HepG2 (cell line): ENCODE data around the gene STX7. TPM values are rescaled to one million over a fixed set of nuclear protein-coding genes. Genes with fewer than 3 reads are reported as not detected.

Experiments used
- ATAC-seq: fragments of 200-7000 bp; cut with Tn5 transposase; 3 replicates; pipeline ENCODE4 v1.9.1; 2020; ENCODE audit warnings: mild to moderate bottlenecking, moderate library complexity
- BruUV-seq: library from RNA; stranded (reverse); fragments of 400-500 nt; replicated peaks from 2 replicates; lab custom pipeline; 2021; lab: Mats Ljungman, UMichigan
- CTCF ChIA-PET: fragments of 300-600 bp; formaldehyde crosslinking; extraction: SDS; loops from one replicate; lab custom pipeline; 2021; ENCODE audit warnings: low total read pairs, inconsistent platforms, low intra/inter-chr PET ratio; lab: Yijun Ruan, JAX
- POLR2A ChIA-PET: fragments of 350-600 bp; sonication (Branson Sonifier 250); formaldehyde crosslinking; loops from one replicate; lab custom pipeline; 2020; ENCODE audit warnings: antibody characterized with exemption, inconsistent platforms; lab: Yijun Ruan, JAX
- DNase-seq: peaks from one replicate; pipeline ENCODE4 v3.0.0-alpha.2; 2015; ENCODE audit warnings: low spot score
- FAIRE-seq: peaks from 3 replicates; lab custom pipeline; 2011; peaks lifted over from hg19 to GRCh38; lab: Jason Lieb, UNC
- H2AFZ ChIP-seq: one replicate; pipeline ENCODE4 v1.6.1; 2011; ENCODE audit warnings: low read length, inconsistent platforms
- H3K27ac ChIP-seq: fragments of 300-600 bp; 3 replicates; pipeline ENCODE4 v1.8.0; 2011; ENCODE audit warnings: mixed run types, mild to moderate bottlenecking, mixed read lengths, low read length, inconsistent platforms; ENCODE audit not compliant: insufficient read depth; ENCODE audit errors: extremely low read length
- H3K27me3 ChIP-seq, 2 experiments: fragments of 200-600 bp in 1 of 2; 2 replicates in 1 of 2; 3 replicates in 1 of 2; pipeline versions ENCODE4 v1.6.0 to v1.8.0; 2011; ENCODE audit warnings: low read length in 2 of 2, mild to moderate bottlenecking in 2 of 2, moderate library complexity in 2 of 2, inconsistent platforms in 1 of 2; ENCODE audit not compliant: insufficient read depth in 2 of 2, control insufficient read depth in 1 of 2
- H3K36me3 ChIP-seq, 2 experiments: fragments of 200-600 bp in 1 of 2; replicated peaks in 1 of 2; 2 replicates in 1 of 2; 3 replicates in 1 of 2; pipeline versions ENCODE4 v1.5.1 to v1.8.0; 2011; ENCODE audit warnings: low read length in 2 of 2, inconsistent platforms in 1 of 2; ENCODE audit not compliant: insufficient read depth in 2 of 2, control insufficient read depth in 1 of 2
- H3K4me1 ChIP-seq: 2 replicates; pipeline ENCODE4 v1.5.1; 2012; ENCODE audit warnings: low read length, inconsistent platforms; ENCODE audit not compliant: insufficient read depth
- H3K4me2 ChIP-seq: 2 replicates; pipeline ENCODE4 v1.6.0; 2011; ENCODE audit warnings: low read depth, low read length, inconsistent platforms
- H3K4me3 ChIP-seq, 3 experiments: fragments of 200-600 bp in 1 of 3; sonication (generic), shearing (Covaris generic) in 1 of 3; replicated peaks in 1 of 3; 2 replicates each; pipeline ENCODE4 v1.5.1; 2011 to 2016; ENCODE audit warnings: low read length in 3 of 3, inconsistent platforms in 2 of 3, low read depth in 2 of 3, mild to moderate bottlenecking in 2 of 3, control low read depth in 1 of 3, mixed read lengths in 1 of 3; ENCODE audit not compliant: insufficient read depth in 1 of 3
- H3K79me2 ChIP-seq: one replicate; pipeline ENCODE4 v1.6.1; 2011; ENCODE audit warnings: low read length, inconsistent platforms; ENCODE audit not compliant: insufficient read depth
- H3K9ac ChIP-seq: 2 replicates; pipeline ENCODE4 v1.6.0; 2011; ENCODE audit warnings: mild to moderate bottlenecking, low read depth, low read length, inconsistent platforms; ENCODE audit not compliant: insufficient read depth
- H3K9me3 ChIP-seq: 2 replicates; pipeline ENCODE4 v1.5.1; 2012; ENCODE audit warnings: mild to moderate bottlenecking, low read length
- H4K20me1 ChIP-seq: 2 replicates; pipeline ENCODE4 v1.6.0; 2011; ENCODE audit warnings: inconsistent platforms, mild to moderate bottlenecking, low read length, moderate library complexity; ENCODE audit not compliant: insufficient read depth
- ASH2L ChIP-seq: fragments of 300-600, 200-600 bp; sonication (generic); IDR thresholded peaks from 2 replicates; pipeline ENCODE4 v1.7.0; 2017; ENCODE audit warnings: low read depth, mild to moderate bottlenecking, moderate library complexity, mixed read lengths, low read length; ENCODE audit not compliant: insufficient read length
- ATRX ChIP-seq: sonication (generic); formaldehyde crosslinking; IDR thresholded peaks from 2 replicates; pipeline ENCODE4 v1.4.0; 2020; ENCODE audit warnings: missing genetic modification reagents, borderline replicate concordance
- GATAD1 ChIP-seq: IDR thresholded peaks from 2 replicates; pipeline ENCODE4 v1.6.1; 2016; ENCODE audit warnings: missing genetic modification reagents, missing compliant biosample characterization
- HMG20A ChIP-seq: IDR thresholded peaks from 2 replicates; pipeline ENCODE4 v1.6.1; 2016; ENCODE audit warnings: borderline replicate concordance
- HMGA1 ChIP-seq: sonication (generic); formaldehyde crosslinking; conservative IDR thresholded peaks from 2 replicates; pipeline ENCODE4 v1.4.0; 2020; ENCODE audit warnings: missing genetic modification reagents
- MEF2D ChIP-seq: sonication (generic); formaldehyde crosslinking; IDR thresholded peaks from 2 replicates; pipeline ENCODE4 v1.5.1; 2020; ENCODE audit warnings: mild to moderate bottlenecking, missing genetic modification reagents
- MTERF4 ChIP-seq: sonication (generic); formaldehyde crosslinking; IDR thresholded peaks from 2 replicates; pipeline ENCODE4 v1.8.0; 2023; ENCODE audit warnings: mild to moderate bottlenecking, missing genetic modification reagents
- NCOA5 ChIP-seq: sonication (generic); formaldehyde crosslinking; IDR thresholded peaks from 2 replicates; pipeline ENCODE4 v1.4.0; 2020; ENCODE audit warnings: missing genetic modification reagents
- NFKB2 ChIP-seq: sonication (generic); formaldehyde crosslinking; IDR thresholded peaks from 2 replicates; pipeline ENCODE4 v1.4.0; 2020; ENCODE audit warnings: missing genetic modification reagents, borderline replicate concordance
- NFRKB ChIP-seq: fragments of 450-650 bp; IDR thresholded peaks from 2 replicates; pipeline ENCODE4 v1.6.1; 2017
- NKX3-1 ChIP-seq: sonication (generic); formaldehyde crosslinking; IDR thresholded peaks from 2 replicates; pipeline ENCODE4 v1.5.0; 2020; ENCODE audit warnings: missing genetic modification reagents
- NR2F6 ChIP-seq, 2 experiments: IDR thresholded peaks; 2 replicates each; pipeline ENCODE4 v1.6.1; 2016; ENCODE audit warnings: antibody characterized with exemption in 1 of 2, mild to moderate bottlenecking in 1 of 2
- ZBTB37 ChIP-seq: sonication (generic); formaldehyde crosslinking; IDR thresholded peaks from 2 replicates; pipeline ENCODE4 v1.4.0; 2020; ENCODE audit warnings: mild to moderate bottlenecking, missing genetic modification reagents
- ZNF160 ChIP-seq: sonication (generic); formaldehyde crosslinking; IDR thresholded peaks from 2 replicates; pipeline ENCODE4 v1.8.0; 2022; ENCODE audit warnings: mild to moderate bottlenecking, inconsistent platforms, missing genetic modification reagents
- ZNF460 ChIP-seq: sonication (generic); formaldehyde crosslinking; IDR thresholded peaks from 2 replicates; pipeline ENCODE4 v1.5.1; 2020; ENCODE audit warnings: missing genetic modification reagents, mild to moderate bottlenecking, borderline replicate concordance
- ZNF543 ChIP-seq: sonication (generic); formaldehyde crosslinking; IDR thresholded peaks from 2 replicates; pipeline ENCODE4 v1.4.0; 2020; ENCODE audit warnings: mild to moderate bottlenecking, missing genetic modification reagents
- ZNF703 ChIP-seq: sonication (generic); formaldehyde crosslinking; IDR thresholded peaks from 2 replicates; pipeline ENCODE4 v1.5.1; 2020; ENCODE audit warnings: missing genetic modification reagents, mild to moderate bottlenecking, moderate library complexity, borderline replicate concordance
- ZNF737 ChIP-seq: sonication (generic); formaldehyde crosslinking; IDR thresholded peaks from 2 replicates; pipeline ENCODE4 v1.5.0; 2020; ENCODE audit warnings: missing genetic modification reagents, mild to moderate bottlenecking, borderline replicate concordance
- ZZZ3 ChIP-seq: sonication (generic); formaldehyde crosslinking; IDR thresholded peaks from 2 replicates; pipeline ENCODE4 v1.4.0; 2020; ENCODE audit warnings: missing genetic modification reagents, mild to moderate bottlenecking, borderline replicate concordance
- WGBS: methylation state at CpG from one replicate; pipeline ENCODE4 v1.1.6; 2017; ENCODE audit warnings: low lambda C conversion rate; 5-methylcytosine and 5-hydroxymethylcytosine counted together
- in situ Hi-C: cut with HindIII; loops from 2 replicates; pipeline ENCODE4 v1.10.0; 2017; ENCODE audit warnings: low pct_unique_long_range_greater_than_20kb; ENCODE audit not compliant: extremely low pct_ligation_motif_present
- intact Hi-C: fragments of 100-400 bp; cut with micrococcal nuclease; formaldehyde crosslinking; loops from one replicate; pipeline ENCODE4 v1.10.0; 2022; ENCODE audit not compliant: unreplicated experiment
- polyA plus RNA-seq, 8 experiments: library from polyadenylated mRNA; depleted of rRNA in 3 of 8; stranded (reverse) in 7 of 8; unstranded in 1 of 8; fragments of >200 nt; fragmentation: Illumina TruSeq in 4 of 8; extraction: Trizol in 4 of 8; gene quantifications; 2 replicates each; pipeline versions ENCODE4 v1.2.1 to v1.2.3, GENCODE V29; 2011 to 2016; ENCODE audit warnings: low read depth in 4 of 8, missing spikeins in 1 of 8, mixed read lengths in 1 of 8; ENCODE audit not compliant: insufficient read depth in 1 of 8
- total RNA-seq, 5 experiments: library from RNA; depleted of rRNA; stranded (reverse); fragments of >200 nt; fragmentation: Illumina TruSeq; extraction: Trizol; gene quantifications; 2 replicates each; pipeline ENCODE4 v1.2.3, GENCODE V29; 2016; ENCODE audit warnings: low read depth in 1 of 5

The STX7 gene
- total and polyA plus RNA-seq, 2 of the 13 experiments (the other 11 are each of a cell fraction or from before 2014, with no cell fraction given), result 28.0 to 34.7 TPM

- H3K27me3 ChIP-seq, result no peaks in the 10 kb centered on the region
- intact Hi-C loops, result no loop called here
These were observed 39.5 kb upstream of the STX7 start, which contains the start of gene TAAR8 for GRCh38 chr6:132552372-132552771. Gene TAAR8 (plus strand): TSS chr6:132552672. CDS start chr6:132552693, 21 bp downstream.

GRCh38 chr6:132551214-132551613 lies 38.3 kb upstream of the STX7 start:
- POLR2A ChIA-PET, result no interaction called here
- no peak for TF ChIP-seq MEF2D (CRISPR knock-in tag)
- no peak for TF ChIP-seq MTERF4 (CRISPR knock-in tag)
- no peak for TF ChIP-seq ZNF460 (CRISPR knock-in tag)
- TF ChIP-seq ZNF703 (CRISPR knock-in tag), result no peak
- no peak for TF ChIP-seq ZZZ3
- no peak for TF ChIP-seq NFRKB
- no peak for TF ChIP-seq ATRX (CRISPR knock-in tag)
- TF ChIP-seq GATAD1, result no peak
- no peak for FAIRE-seq
- no peak for ATAC-seq
- Histone ChIP-seq H2AFZ (no peak overlapping the region), H4K20me1 (no peaks in the 10 kb centered on the region), H3K9me3 (no peaks in the 10 kb centered on the region), H3K36me3 (no peaks in the 10 kb centered on the region), H3K4me3 (no peak overlapping the region), H3K79me2 (no peaks in the 10 kb centered on the region), H3K4me1 (no peaks in the 10 kb centered on the region), H3K27ac (no peak overlapping the region), H3K4me2 (no peak overlapping the region), H3K9ac (no peak overlapping the region), H3K27me3 (no peaks in the 10 kb centered on the region)
- 15% methylated on average over 4 of the region's 4 CpGs for WGBS
- intact Hi-C loops (no loop called here), in situ Hi-C loops (no loop called here)
- BruUV-seq, result no TSS peak
- CTCF ChIA-PET, result no interaction called here
- DNase-seq, result no peak

More at GRCh38 chr6:132552372-132552771, 39.5 kb upstream of the STX7 start, which contains the start of gene TAAR8:
- no TSS peak for BruUV-seq
- no peaks in the 10 kb centered on the region for H4K20me1 ChIP-seq
- H3K9me3 ChIP-seq, result no peaks in the 10 kb centered on the region
- FAIRE-seq (no peak), ATAC-seq (no peak), DNase-seq (no peak)
- no peak within 1 kb of the TSS for H3K27ac ChIP-seq
- no peak within 1 kb of the TSS for H3K9ac ChIP-seq
- no peaks in the 10 kb centered on the region for H3K4me1 ChIP-seq
- in situ Hi-C loops, result no loop called here
- WGBS, result 44% methylated on average over 2 of the region's 2 CpGs
- H3K36me3 ChIP-seq, result no peaks in the 10 kb centered on the region
- no peak within 1 kb of the TSS for H3K4me2 ChIP-seq
- POLR2A ChIA-PET, result no interaction called here
- H2AFZ ChIP-seq, result no peak within 1 kb of the TSS
- no peaks in the 10 kb centered on the region for H3K79me2 ChIP-seq
- TF ChIP-seq NKX3-1 (CRISPR knock-in tag), result no peak
- TF ChIP-seq ZNF703 (CRISPR knock-in tag), result no peak
- no peak for TF ChIP-seq HMGA1 (CRISPR knock-in tag)
- TF ChIP-seq ASH2L, result no peak
- no peak for TF ChIP-seq NFKB2 (CRISPR knock-in tag)
- no peak for TF ChIP-seq NR2F6 (IDR thresholded peaks at IDR 0.05)
- TF ChIP-seq NR2F6 (CRISPR knock-in tag; IDR thresholded peaks at IDR 0.05), result no peak
- TF ChIP-seq HMG20A, result no peak
- TF ChIP-seq ZNF737 (CRISPR knock-in tag), result no peak
- no peak for TF ChIP-seq NCOA5 (CRISPR knock-in tag)
- TF ChIP-seq ZNF543 (CRISPR knock-in tag), result no peak
- no peak for TF ChIP-seq ZNF160 (CRISPR knock-in tag)
- no peak for TF ChIP-seq ZBTB37 (CRISPR knock-in tag)
- CTCF ChIA-PET, result no interaction called here
- no peak within 1 kb of the TSS for H3K4me3 ChIP-seq
